ENCODE results near the gene SGO1. TPM values are rescaled to one million over a fixed set of nuclear protein-coding genes. Genes with fewer than 3 reads are reported as not detected.

The SGO1 gene
- total RNA-seq, 2 experiments from 2014 or later: 25.6 to 26.5 TPM

DNA sequence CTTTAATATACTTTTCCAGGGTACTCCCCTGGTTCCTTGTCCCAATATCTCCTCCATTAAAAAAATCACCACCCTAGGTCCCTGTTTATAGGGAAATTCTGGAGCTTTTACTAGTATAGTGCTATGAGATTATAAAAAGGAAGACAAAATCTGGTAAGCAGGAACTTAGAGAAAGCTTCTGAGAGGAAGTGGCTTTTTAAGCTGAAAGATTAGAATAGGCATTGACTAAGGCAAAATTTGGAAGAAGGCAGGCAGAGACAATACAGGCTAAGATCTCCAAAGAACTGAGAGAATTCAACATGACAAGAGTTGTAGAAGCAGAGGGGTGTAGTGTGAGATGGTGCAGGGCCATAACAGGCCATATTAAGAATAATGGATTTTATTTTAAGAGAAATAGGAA is 25.8 kb downstream of the SGO1 start:
- peak overlapping the region; percentile 46 for H3K27ac Mint-ChIP-seq
- TF ChIP-seq, protein P1, sequence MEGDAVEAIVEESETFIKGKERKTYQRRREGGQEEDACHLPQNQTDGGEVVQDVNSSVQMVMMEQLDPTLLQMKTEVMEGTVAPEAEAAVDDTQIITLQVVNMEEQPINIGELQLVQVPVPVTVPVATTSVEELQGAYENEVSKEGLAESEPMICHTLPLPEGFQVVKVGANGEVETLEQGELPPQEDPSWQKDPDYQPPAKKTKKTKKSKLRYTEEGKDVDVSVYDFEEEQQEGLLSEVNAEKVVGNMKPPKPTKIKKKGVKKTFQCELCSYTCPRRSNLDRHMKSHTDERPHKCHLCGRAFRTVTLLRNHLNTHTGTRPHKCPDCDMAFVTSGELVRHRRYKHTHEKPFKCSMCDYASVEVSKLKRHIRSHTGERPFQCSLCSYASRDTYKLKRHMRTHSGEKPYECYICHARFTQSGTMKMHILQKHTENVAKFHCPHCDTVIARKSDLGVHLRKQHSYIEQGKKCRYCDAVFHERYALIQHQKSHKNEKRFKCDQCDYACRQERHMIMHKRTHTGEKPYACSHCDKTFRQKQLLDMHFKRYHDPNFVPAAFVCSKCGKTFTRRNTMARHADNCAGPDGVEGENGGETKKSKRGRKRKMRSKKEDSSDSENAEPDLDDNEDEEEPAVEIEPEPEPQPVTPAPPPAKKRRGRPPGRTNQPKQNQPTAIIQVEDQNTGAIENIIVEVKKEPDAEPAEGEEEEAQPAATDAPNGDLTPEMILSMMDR (IDR thresholded peaks at IDR 0.05): no peak
- ATAC-seq (no peak), DNase-seq (no peak)
- H3K9me3 Mint-ChIP-seq: no peaks in the 10 kb centered on the region
- peaks cover 37% of the 10 kb centered on the region for H3K36me3 Mint-ChIP-seq (ENCODE audit: low read depth)
- POLR2A ChIA-PET: interaction anchor here (0.6 to 1.3 kb wide), 3 partner anchors 11 to 552 kb away, joined by 3 to 5 read pairs (median 3); no protein-coding TSS in a partner anchor
- H3K4me3 Mint-ChIP-seq: no peak overlapping the region
- no peaks in the 10 kb centered on the region for H3K27me3 Mint-ChIP-seq
- H3K4me1 Mint-ChIP-seq (ENCODE audit: low read depth): peaks cover 17% of the 10 kb centered on the region
- CTCF ChIA-PET: interaction anchor here (1.5 to 1.8 kb wide), 3 partner anchors 9 to 24 kb away, joined by 3 to 4 read pairs (median 4); no protein-coding TSS in a partner anchor
- intact Hi-C loops (cut with micrococcal nuclease): no loop called here

DNA sequence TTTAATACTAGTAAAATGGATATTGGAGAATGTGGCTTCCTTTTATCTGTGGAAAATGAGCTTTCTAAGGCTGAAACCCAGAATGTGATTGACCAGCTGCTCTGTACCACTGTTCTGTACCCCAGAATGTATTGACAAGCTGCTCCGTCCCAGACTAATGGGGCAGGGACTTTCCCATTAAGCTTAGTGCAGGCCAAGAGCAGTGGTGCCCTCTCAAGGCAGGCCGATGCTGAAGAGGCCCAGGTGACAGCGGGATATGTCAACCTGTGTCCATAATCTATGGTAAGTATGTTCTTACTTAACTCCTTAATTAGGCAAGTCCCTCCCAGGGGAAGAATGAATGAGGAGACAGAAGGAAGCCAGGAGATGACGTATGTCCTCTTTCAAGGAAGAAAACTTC is 31.1 kb downstream of the SGO1 start:
- Mint-ChIP-seq H3K4me3 (no peak overlapping the region), H3K4me1 (ENCODE audit: low read depth) (peaks cover 4% of the 10 kb centered on the region), H3K36me3 (ENCODE audit: low read depth) (peaks cover 33% of the 10 kb centered on the region), H3K27me3 (no peaks in the 10 kb centered on the region), H3K27ac (no peak overlapping the region), H3K9me3 (no peaks in the 10 kb centered on the region)
- no peak for DNase-seq
- TF ChIP-seq, protein P1 (IDR thresholded peaks at IDR 0.05): no peak
- POLR2A ChIA-PET: interaction anchor here (2.1 kb wide), 1 partner anchor 31 kb away, joined by 7 read pairs; the partner anchor contains the start of gene SGO1
- CTCF ChIA-PET: no interaction called here
- ATAC-seq: no peak
- intact Hi-C loops (cut with micrococcal nuclease): no loop called here

DNA sequence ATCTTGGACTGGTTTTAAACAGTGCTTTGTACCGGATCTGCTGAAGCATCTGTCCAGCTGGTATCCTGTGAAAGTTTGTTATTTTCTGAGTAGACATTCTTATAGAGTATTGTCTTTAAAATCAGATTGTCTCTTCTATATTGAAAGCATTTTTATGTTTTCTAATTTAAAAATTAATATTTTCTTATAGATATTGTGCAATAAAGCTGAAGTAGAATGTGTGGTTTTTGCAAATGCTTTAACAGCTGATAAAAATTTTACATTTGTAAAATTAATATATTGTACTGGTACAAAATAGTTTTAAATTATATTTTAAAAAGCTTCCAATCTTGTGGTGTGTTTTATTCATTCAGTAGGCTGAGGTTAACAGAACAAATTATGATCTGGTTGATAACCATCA is 31.9 kb downstream of the SGO1 start:
- intact Hi-C loops (cut with micrococcal nuclease): no loop called here
- H3K36me3 Mint-ChIP-seq (ENCODE audit: low read depth): peaks cover 33% of the 10 kb centered on the region
- ATAC-seq (no peak), DNase-seq (no peak)
- H3K4me3 Mint-ChIP-seq: no peak overlapping the region
- no peaks in the 10 kb centered on the region for H3K27me3 Mint-ChIP-seq
- TF ChIP-seq, protein P1 (IDR thresholded peaks at IDR 0.05): no peak
- POLR2A ChIA-PET: interaction anchor here (2.1 kb wide), 1 partner anchor 31 kb away, joined by 7 read pairs; the partner anchor contains the start of gene SGO1
- no peak overlapping the region for H3K27ac Mint-ChIP-seq
- no peaks in the 10 kb centered on the region for H3K4me1 Mint-ChIP-seq (ENCODE audit: low read depth)
- H3K9me3 Mint-ChIP-seq: no peaks in the 10 kb centered on the region
- CTCF ChIA-PET: no interaction called here

DNA sequence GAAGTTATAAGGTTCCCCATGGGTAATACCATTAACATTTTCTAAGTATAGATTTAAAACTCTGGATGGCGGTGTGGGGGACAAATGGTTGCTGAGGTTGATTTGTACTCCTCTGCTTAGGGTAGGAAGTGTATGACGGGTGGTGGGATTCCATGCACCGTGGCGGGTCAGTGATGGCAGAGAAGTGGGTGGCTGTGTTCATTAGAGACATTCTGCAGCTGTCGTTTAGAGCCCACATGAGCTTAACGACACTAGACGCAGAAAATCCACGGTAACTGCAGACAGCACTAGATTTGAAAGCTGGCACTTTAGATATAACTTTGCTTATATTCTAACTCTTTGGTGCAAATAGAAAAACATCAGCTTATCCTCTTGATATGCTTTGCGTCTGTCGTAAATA is 37.5 kb downstream of the SGO1 start:
- CTCF ChIA-PET: interaction anchor here (1.1 to 1.2 kb wide), 2 partner anchors 9 to 11 kb away, joined by 3 read pairs; no protein-coding TSS in a partner anchor
- ATAC-seq: no peak
- intact Hi-C loops (cut with micrococcal nuclease): no loop called here

DNA sequence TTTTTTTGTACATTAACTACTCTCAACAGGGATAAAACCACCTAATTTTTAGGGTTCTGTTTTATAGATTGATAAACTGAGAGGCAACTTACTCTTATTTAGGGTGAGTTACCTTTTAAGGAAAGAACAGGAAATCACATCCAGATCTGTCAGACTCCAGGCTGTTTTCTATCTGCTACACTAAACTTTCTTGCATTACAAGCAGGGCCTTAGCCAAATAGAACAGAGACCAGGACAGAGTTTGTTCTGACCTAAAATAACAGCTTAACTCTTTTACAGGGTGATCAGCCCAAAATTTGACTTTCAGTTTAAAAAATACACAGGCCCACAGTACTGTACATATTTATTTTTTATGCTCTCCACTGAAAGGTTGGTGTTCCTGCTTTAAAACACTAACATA is 38.6 kb downstream of the SGO1 start:
- ChIA-PET CTCF (interaction anchor here (1.3 kb wide), 1 partner anchor 14 kb away, joined by 4 read pairs; no protein-coding TSS in a partner anchor), POLR2A (interaction anchor here (1.1 kb wide), 1 partner anchor 39 kb away, joined by 3 read pairs; the partner anchor contains the start of gene SGO1)
- no peak overlapping the region for H3K4me3 Mint-ChIP-seq
- TF ChIP-seq, protein P1 (IDR thresholded peaks at IDR 0.05): no peak
- no peaks in the 10 kb centered on the region for H3K9me3 Mint-ChIP-seq
- no peak for DNase-seq
- H3K36me3 Mint-ChIP-seq (ENCODE audit: low read depth): peaks cover 34% of the 10 kb centered on the region
- no peak overlapping the region for H3K27ac Mint-ChIP-seq
- intact Hi-C loops (cut with micrococcal nuclease): no loop called here
- no peak for ATAC-seq
- no peaks in the 10 kb centered on the region for H3K27me3 Mint-ChIP-seq
- H3K4me1 Mint-ChIP-seq (ENCODE audit: low read depth): no peaks in the 10 kb centered on the region

More for the DNA sequence above, 37.5 kb downstream of the SGO1 start:
- TF ChIP-seq, protein P1 (IDR thresholded peaks at IDR 0.05): no peak
- Mint-ChIP-seq H3K27me3 (no peaks in the 10 kb centered on the region), H3K9me3 (no peaks in the 10 kb centered on the region), H3K4me1 (ENCODE audit: low read depth) (no peaks in the 10 kb centered on the region), H3K36me3 (ENCODE audit: low read depth) (peaks cover 24% of the 10 kb centered on the region), H3K27ac (no peak overlapping the region), H3K4me3 (no peak overlapping the region)
- POLR2A ChIA-PET: interaction anchor here (1.1 kb wide), 1 partner anchor 37 kb away, joined by 3 read pairs; the partner anchor contains the start of gene SGO1
- DNase-seq: no peak

Measured in activated CD8-positive, alpha-beta T cell treated with anti-CD3 and anti-CD28 coated beads for 36 hours (primary cell).